Trophoblast cell (in vitro differentiated cells and primary cell): ENCODE data around the gene PEX14.

Source experiments
- DNase-seq, 2 donors: peaks; one replicate each; pipeline ENCODE4 v3.0.0-alpha.2; 2016
- H2AFZ ChIP-seq: 2 replicates; pipeline ENCODE4 v1.6.1; 2013; ENCODE audit warnings: low read length, moderate library complexity, mild to moderate bottlenecking; ENCODE audit not compliant: insufficient read depth, poor library complexity
- H2AK5ac ChIP-seq: 2 replicates; pipeline ENCODE4 v1.6.1; 2013; ENCODE audit warnings: mild to moderate bottlenecking, low read length
- H2BK120ac ChIP-seq: 2 replicates; pipeline ENCODE4 v1.6.1; 2013; ENCODE audit warnings: low read length, mild to moderate bottlenecking, moderate library complexity; ENCODE audit not compliant: insufficient read depth, poor library complexity
- H2BK12ac ChIP-seq: 2 replicates; pipeline ENCODE4 v1.6.1; 2013; ENCODE audit warnings: mild to moderate bottlenecking, low read length, moderate library complexity
- H2BK5ac ChIP-seq: 2 replicates; pipeline ENCODE4 v1.6.1; 2013; ENCODE audit warnings: low read length, low read depth, moderate library complexity, mild to moderate bottlenecking; ENCODE audit not compliant: poor library complexity
- H3K14ac ChIP-seq: 2 replicates; pipeline ENCODE4 v1.6.1; 2013; ENCODE audit warnings: mild to moderate bottlenecking, low read length
- H3K18ac ChIP-seq: 2 replicates; pipeline ENCODE4 v1.6.1; 2013; ENCODE audit warnings: mild to moderate bottlenecking, low read length
- H3K23ac ChIP-seq: 2 replicates; pipeline ENCODE4 v1.6.1; 2013; ENCODE audit warnings: low read length
- H3K27ac ChIP-seq: 2 replicates; pipeline ENCODE4 v1.5.1; 2013; ENCODE audit warnings: low read depth, mild to moderate bottlenecking, inconsistent platforms, low read length, moderate library complexity
- H3K27me3 ChIP-seq: 2 replicates; pipeline ENCODE4 v1.6.1; 2013; ENCODE audit warnings: inconsistent platforms, mild to moderate bottlenecking, low read length, moderate library complexity; ENCODE audit not compliant: insufficient read depth
- H3K36me3 ChIP-seq, 2 experiments: 1 replicate in 1 of 2; 2 replicates in 1 of 2; pipeline ENCODE4 v1.6.1; 2013; ENCODE audit warnings: low read length in 2 of 2, mild to moderate bottlenecking in 2 of 2, moderate library complexity in 1 of 2; ENCODE audit not compliant: insufficient read depth in 2 of 2, control insufficient read depth in 1 of 2
- H3K4ac ChIP-seq: 2 replicates; pipeline ENCODE4 v1.6.1; 2013; ENCODE audit warnings: low read depth, mild to moderate bottlenecking, low read length, moderate library complexity
- H3K4me1 ChIP-seq, 2 experiments: 1 replicate in 1 of 2; 2 replicates in 1 of 2; pipeline ENCODE4 v1.6.1; 2013; ENCODE audit warnings: low read length in 2 of 2, mild to moderate bottlenecking in 2 of 2, moderate library complexity in 1 of 2; ENCODE audit not compliant: insufficient read depth in 2 of 2, control insufficient read depth in 1 of 2
- H3K4me2 ChIP-seq: 2 replicates; pipeline ENCODE4 v1.6.1; 2013; ENCODE audit warnings: inconsistent platforms, mild to moderate bottlenecking, low read length, moderate library complexity
- H3K4me3 ChIP-seq: 2 replicates; pipeline ENCODE4 v1.5.1; 2013; ENCODE audit warnings: mild to moderate bottlenecking, low read depth, low read length, inconsistent platforms
- H3K79me1 ChIP-seq: one replicate; pipeline ENCODE4 v1.6.1; 2013; ENCODE audit warnings: low read length
- H3K79me2 ChIP-seq: 2 replicates; pipeline ENCODE4 v1.6.1; 2013; ENCODE audit warnings: low read length, mild to moderate bottlenecking; ENCODE audit not compliant: control insufficient read depth, insufficient read depth, poor library complexity
- H3K9ac ChIP-seq: 2 replicates; pipeline ENCODE4 v1.6.1; 2013; ENCODE audit warnings: mild to moderate bottlenecking, low read length
- H3K9me3 ChIP-seq: 2 replicates; pipeline ENCODE4 v1.6.1; 2013; ENCODE audit warnings: low read depth, mild to moderate bottlenecking, control low read depth, inconsistent platforms, low read length; ENCODE audit not compliant: insufficient read depth
- H4K12ac ChIP-seq: 2 replicates; pipeline ENCODE4 v1.6.1; 2013; ENCODE audit warnings: low read depth, mild to moderate bottlenecking, low read length, moderate library complexity
- H4K8ac ChIP-seq: 2 replicates; pipeline ENCODE4 v1.6.1; 2013; ENCODE audit warnings: low read depth, mild to moderate bottlenecking, low read length, moderate library complexity
- H4K91ac ChIP-seq: one replicate; pipeline ENCODE4 v1.6.1; 2013; ENCODE audit warnings: low read depth, mild to moderate bottlenecking, low read length, moderate library complexity
- WGBS: extraction: QIAGEN DNeasy Blood & Tissue Kit; methylation state at CpG from one replicate; pipeline ENCODE4 v1.1.7; 2013; ENCODE audit warnings: missing lambda C conversion rate; ENCODE audit not compliant: insufficient read length, insufficient coverage; ENCODE audit errors: extremely low coverage; 5-methylcytosine and 5-hydroxymethylcytosine counted together

The PEX14 gene

GRCh38 chr1:10564063-10564462 is 89.3 kb downstream of the PEX14 start:
- H3K79me1 ChIP-seq, result no peaks in the 10 kb centered on the region
- H3K23ac ChIP-seq, result no peak overlapping the region
- H3K14ac ChIP-seq, result no peak overlapping the region
- H3K36me3 ChIP-seq, result no peaks in the 10 kb centered on the region
- WGBS, result no CpG with 5 or more reads among the region's 2 CpGs
- no peak overlapping the region for H2BK12ac ChIP-seq
- H3K9me3 ChIP-seq, result no peaks in the 10 kb centered on the region
- H3K27me3 ChIP-seq, result no peaks in the 10 kb centered on the region
- H4K91ac ChIP-seq, result no peak overlapping the region
- H3K79me2 ChIP-seq, result no peaks in the 10 kb centered on the region
- no peak overlapping the region for H3K4me3 ChIP-seq
- no peak overlapping the region for H3K9ac ChIP-seq
- no peak for DNase-seq
- H3K18ac ChIP-seq, result no peak overlapping the region
- H2AFZ ChIP-seq, result no peak overlapping the region
- no peaks in the 10 kb centered on the region for H3K4me1 ChIP-seq
- H4K8ac ChIP-seq, result no peak overlapping the region
- no peak overlapping the region for H3K4me2 ChIP-seq
- no peak overlapping the region for H3K27ac ChIP-seq
- H2BK5ac ChIP-seq, result no peak overlapping the region
- H2AK5ac ChIP-seq, result no peak overlapping the region
- H4K12ac ChIP-seq, result no peak overlapping the region
- H2BK120ac ChIP-seq, result no peak overlapping the region
- H3K4ac ChIP-seq, result no peak overlapping the region

DNA sequence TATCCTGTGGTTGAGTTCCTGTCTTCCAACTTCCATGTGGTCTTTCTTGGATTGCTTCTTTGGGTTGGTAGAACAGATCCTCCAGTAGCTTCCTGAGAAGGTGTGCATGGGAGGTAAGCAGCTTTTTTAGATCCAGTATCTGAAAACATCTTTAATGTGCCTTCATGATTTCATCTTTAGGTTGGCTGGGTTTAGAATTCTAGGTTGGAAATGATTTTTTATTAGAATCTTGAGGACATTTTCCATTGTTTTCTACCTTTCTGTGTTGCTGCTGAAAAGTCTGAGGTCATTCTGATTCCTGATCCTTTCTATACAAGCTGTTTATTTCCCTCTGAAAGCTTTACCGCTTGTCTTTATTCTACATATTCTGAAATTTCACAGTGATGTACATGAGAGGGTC is 94.8 kb downstream of the PEX14 start:
- Histone ChIP-seq H4K8ac (no peak overlapping the region), H2BK120ac (no peak overlapping the region), H4K12ac (no peak overlapping the region), H2BK5ac (no peak overlapping the region), H3K79me2 (no peaks in the 10 kb centered on the region), H2AFZ (no peak overlapping the region), H3K4me1 (no peaks in the 10 kb centered on the region), H3K4me2 (no peak overlapping the region), H3K27me3 (no peaks in the 10 kb centered on the region), H3K79me1 (no peaks in the 10 kb centered on the region), H3K9me3 (no peaks in the 10 kb centered on the region), H3K23ac (no peak overlapping the region), H2AK5ac (no peak overlapping the region), H4K91ac (no peak overlapping the region), H3K36me3 (no peaks in the 10 kb centered on the region), H3K9ac (no peak overlapping the region), H3K18ac (no peak overlapping the region), H3K14ac (no peak overlapping the region), H2BK12ac (no peak overlapping the region), H3K4ac (no peak overlapping the region), H3K4me3 (no peak overlapping the region), H3K27ac (no peak overlapping the region)
- WGBS, result no CpG with 5 or more reads among the region's 1 CpG
- DNase-seq, result no peak

DNA sequence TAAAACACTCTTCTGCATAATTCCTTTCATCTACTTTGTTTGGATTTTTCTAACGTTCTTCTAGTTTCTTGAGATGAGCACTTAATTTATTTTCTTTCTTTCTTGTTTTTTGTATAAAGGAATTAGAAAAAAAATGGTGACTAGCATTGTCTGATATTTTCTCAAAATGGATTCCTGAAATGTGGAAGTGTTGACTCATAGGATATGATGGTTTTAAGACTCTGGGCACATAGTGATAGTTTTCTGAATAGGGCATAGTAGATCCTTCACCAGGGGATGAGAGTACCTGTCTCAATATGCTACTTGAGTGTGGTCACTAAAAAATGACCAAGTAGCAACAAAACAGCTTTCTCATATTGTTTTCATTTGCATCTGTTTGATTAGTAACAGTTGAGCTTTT is 100.9 kb downstream of the PEX14 start:
- H4K8ac ChIP-seq, result no peak overlapping the region
- H3K27ac ChIP-seq, result no peak overlapping the region
- H3K79me1 ChIP-seq, result no peaks in the 10 kb centered on the region
- no peak overlapping the region for H3K18ac ChIP-seq
- no peak overlapping the region for H3K4me3 ChIP-seq
- no peaks in the 10 kb centered on the region for H3K36me3 ChIP-seq
- H3K4me2 ChIP-seq, result no peak overlapping the region
- no peak overlapping the region for H3K14ac ChIP-seq
- H2BK120ac ChIP-seq, result no peak overlapping the region
- no peak overlapping the region for H4K12ac ChIP-seq
- peak in 1 of 2 donors; percentile 67 for DNase-seq
- no peaks in the 10 kb centered on the region for H3K27me3 ChIP-seq
- no CpG with 5 or more reads among the region's 1 CpG for whole genome bisulfite sequencing
- H3K4ac ChIP-seq, result no peak overlapping the region
- no peak overlapping the region for H2AFZ ChIP-seq
- H2BK12ac ChIP-seq, result no peak overlapping the region
- H3K4me1 ChIP-seq, result peaks cover 0 to 4% of the 10 kb centered on the region in 2 experiments
- no peaks in the 10 kb centered on the region for H3K79me2 ChIP-seq
- no peaks in the 10 kb centered on the region for H3K9me3 ChIP-seq
- H3K9ac ChIP-seq, result no peak overlapping the region
- no peak overlapping the region for H2AK5ac ChIP-seq
- no peak overlapping the region for H3K23ac ChIP-seq
- no peak overlapping the region for H2BK5ac ChIP-seq
- no peak overlapping the region for H4K91ac ChIP-seq

GRCh38 chr1:10578070-10578469 is 103.3 kb downstream of the PEX14 start:
- Histone ChIP-seq H3K79me1 (no peaks in the 10 kb centered on the region), H3K9me3 (no peaks in the 10 kb centered on the region), H3K4ac (no peak overlapping the region), H3K4me3 (no peak overlapping the region), H2AK5ac (no peak overlapping the region), H3K4me2 (no peak overlapping the region), H4K91ac (no peak overlapping the region), H4K12ac (no peak overlapping the region), H2BK5ac (no peak overlapping the region), H3K27me3 (no peaks in the 10 kb centered on the region), H3K9ac (no peak overlapping the region), H4K8ac (no peak overlapping the region), H2BK120ac (no peak overlapping the region), H2AFZ (no peak overlapping the region), H3K4me1 (peaks cover 0 to 4% of the 10 kb centered on the region in 2 experiments), H3K23ac (no peak overlapping the region), H3K27ac (no peak overlapping the region), H3K79me2 (no peaks in the 10 kb centered on the region), H2BK12ac (no peak overlapping the region), H3K14ac (no peak overlapping the region), H3K36me3 (no peaks in the 10 kb centered on the region), H3K18ac (no peak overlapping the region)
- peak in 1 of 2 donors; percentile 41 for DNase-seq
- no CpG with 5 or more reads among the region's 4 CpGs for WGBS
